Fibroblast of pulmonary artery (primary cell): ENCODE data around the gene NIPAL1.

Experiments
- DNase-seq: peaks from one replicate; pipeline ENCODE4 v3.0.0-alpha.2; 2010; ENCODE audit warnings: low read depth
- H3K4me3 ChIP-seq: replicated peaks from 2 replicates; pipeline ENCODE4 v1.5.1; 2011; ENCODE audit warnings: low read depth, mild to moderate bottlenecking, control low read depth, low read length, moderate library complexity
- TF ChIP-seq, protein P1 (sequence below): IDR thresholded peaks from 2 replicates; pipeline ENCODE4 v1.5.1; 2011; ENCODE audit warnings: mild to moderate bottlenecking, control low read depth, low read length, inconsistent platforms; ENCODE audit errors: missing control alignments

NIPAL1 gene

DNA sequence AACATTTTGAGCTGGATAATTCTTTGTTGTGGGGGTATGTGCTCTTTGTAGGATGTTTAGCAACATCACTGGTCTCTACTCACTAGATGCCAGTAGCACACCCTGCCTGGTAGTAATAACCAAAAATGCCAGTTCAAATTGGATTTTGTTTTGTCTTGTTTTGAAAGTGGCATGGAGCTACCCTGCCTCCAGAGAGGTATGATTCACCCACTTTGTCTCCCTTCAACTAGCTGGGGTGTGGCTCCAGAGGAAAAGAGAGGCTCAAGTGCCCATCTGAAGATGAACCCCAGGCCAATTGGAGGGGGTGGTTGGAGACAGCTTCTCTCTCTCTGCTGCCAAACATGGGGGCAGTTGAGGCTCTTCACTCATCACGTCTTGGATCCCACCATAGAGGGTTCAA, 34.5 kb downstream of the NIPAL1 start:
- H3K4me3 ChIP-seq = no peak overlapping the region
- TF ChIP-seq, protein P1, sequence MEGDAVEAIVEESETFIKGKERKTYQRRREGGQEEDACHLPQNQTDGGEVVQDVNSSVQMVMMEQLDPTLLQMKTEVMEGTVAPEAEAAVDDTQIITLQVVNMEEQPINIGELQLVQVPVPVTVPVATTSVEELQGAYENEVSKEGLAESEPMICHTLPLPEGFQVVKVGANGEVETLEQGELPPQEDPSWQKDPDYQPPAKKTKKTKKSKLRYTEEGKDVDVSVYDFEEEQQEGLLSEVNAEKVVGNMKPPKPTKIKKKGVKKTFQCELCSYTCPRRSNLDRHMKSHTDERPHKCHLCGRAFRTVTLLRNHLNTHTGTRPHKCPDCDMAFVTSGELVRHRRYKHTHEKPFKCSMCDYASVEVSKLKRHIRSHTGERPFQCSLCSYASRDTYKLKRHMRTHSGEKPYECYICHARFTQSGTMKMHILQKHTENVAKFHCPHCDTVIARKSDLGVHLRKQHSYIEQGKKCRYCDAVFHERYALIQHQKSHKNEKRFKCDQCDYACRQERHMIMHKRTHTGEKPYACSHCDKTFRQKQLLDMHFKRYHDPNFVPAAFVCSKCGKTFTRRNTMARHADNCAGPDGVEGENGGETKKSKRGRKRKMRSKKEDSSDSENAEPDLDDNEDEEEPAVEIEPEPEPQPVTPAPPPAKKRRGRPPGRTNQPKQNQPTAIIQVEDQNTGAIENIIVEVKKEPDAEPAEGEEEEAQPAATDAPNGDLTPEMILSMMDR = no peak
- DNase-seq = no peak

DNA sequence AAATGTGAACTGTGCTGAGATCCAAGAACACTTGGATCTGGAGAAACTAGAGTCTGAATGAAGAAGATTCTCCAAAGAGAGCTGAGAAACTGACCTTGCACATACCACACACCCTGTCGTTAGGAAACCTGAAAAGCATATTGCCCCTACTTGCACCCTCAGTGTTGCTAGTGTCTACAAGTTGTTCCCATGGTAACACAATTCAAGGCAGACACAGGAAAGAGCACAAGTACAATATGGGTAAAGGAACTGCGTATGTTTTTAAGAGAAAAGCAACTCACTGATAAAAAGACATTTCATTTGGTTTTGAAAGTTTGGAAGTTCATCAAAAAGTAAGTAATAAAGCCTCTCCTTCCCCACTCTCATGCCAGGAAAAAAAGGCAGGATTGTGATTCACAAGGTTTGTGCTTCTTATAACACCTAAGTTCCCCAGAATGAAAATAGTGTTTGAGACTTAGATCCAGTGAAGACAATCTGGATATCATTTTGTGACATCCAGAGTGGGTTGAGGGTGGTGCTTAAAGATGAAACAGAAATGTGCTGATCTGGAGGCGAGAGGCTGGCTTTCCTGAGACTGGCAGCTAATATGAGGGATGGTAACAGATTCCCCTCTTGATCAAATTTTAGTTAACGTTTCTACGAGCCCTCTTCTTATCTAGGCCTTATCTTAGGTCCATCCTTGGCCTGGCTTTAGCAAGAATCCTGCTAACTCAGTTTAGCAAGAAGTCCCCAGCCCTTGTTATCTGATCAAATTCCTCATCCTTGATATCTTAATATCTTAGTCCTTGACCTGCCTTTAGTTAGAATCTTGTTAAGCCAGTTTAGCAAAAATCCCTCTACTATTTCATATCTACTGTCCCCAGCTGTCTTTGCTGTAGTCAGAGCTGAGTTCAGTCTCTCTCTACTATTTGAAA, 42.3 kb downstream of the NIPAL1 start:
- DNase-seq = no peak
- no peak overlapping the region for H3K4me3 ChIP-seq
- TF ChIP-seq, protein P1 = no peak

DNA sequence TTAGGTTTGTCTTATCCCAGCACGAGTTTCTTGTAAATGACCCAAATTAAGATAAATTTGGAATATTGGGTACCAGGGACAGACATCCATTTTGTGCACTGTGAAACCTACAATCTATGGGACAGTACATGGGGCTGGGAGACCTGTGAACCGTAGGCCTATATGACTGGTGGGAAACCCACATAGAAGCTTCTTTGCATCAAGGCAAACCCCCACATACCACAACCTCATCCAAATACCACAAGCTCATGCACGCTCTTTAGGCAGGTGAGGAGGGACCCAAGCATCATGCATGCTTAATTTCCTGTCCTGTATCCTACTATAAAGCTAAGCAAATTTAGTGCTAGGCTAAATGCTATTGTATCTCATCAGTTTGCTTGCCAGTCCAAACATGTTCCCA, 47.8 kb downstream of the NIPAL1 start:
- TF ChIP-seq, protein P1 = no peak
- DNase-seq = no peak
- no peak overlapping the region for H3K4me3 ChIP-seq

DNA sequence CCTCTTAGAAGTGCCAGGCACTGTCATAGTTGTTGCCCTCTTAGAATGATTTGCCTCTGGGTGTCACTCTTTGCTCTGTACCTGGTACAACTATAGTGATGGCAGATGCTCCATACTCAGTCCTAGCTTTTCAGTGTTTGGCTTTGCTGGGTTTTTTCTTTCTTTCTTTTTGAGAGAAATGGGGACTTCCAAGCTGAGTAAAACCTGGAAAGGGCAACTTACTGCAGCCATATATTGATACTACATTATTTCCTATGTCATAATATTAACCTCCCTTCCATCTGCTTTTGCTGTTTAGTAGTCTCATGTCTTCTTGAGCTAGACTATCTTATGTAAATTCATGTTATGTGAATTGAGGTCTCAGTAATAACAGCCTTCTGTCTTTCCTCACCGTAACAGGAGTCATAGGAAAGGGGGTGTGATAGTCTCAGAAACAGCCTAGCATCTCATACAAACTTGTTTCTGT, 49.0 kb downstream of the NIPAL1 start:
- H3K4me3 ChIP-seq = no peak overlapping the region
- no peak for DNase-seq
- TF ChIP-seq, protein P1 = no peak

DNA sequence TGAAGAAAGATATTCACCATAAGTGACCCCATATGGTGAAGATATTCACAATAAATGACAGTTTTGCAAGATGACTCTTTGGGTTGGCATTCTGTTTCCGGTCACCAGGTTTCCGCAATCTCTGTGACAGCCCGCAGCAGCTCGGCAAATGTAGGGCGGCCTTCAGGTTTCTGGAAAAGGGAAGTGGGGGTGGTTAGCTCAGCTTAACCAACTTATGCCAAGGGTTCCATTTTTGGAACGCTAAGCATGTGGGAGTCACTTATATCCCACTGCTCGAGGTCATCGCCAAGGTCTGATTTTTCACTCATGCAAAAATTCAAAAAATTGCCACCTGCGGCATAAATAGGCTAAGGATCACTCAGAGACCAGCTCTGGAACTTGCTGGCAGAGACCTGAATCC, 51.0 kb downstream of the NIPAL1 start:
- no peak for DNase-seq
- H3K4me3 ChIP-seq = no peak overlapping the region
- TF ChIP-seq, protein P1 = no peak

DNA sequence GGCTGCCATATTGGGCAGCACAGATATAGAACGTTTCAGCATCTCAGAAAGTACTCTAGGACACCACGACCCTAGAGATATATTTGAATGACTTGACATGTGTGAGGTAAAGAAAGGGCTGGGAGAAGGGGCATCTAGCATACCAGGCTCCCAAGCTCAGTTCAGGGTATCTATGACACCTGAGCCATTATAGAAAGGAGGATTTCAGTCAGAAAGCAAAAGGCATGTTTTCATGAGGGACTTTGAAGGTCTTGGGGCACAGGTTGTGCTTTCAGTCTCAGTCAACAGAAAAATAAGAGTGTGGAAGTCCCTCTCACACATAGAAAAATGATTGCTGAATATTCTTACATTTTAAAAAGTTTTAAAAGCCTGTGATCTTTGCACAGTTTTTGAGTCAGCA, 51.6 kb downstream of the NIPAL1 start:
- no peak overlapping the region for H3K4me3 ChIP-seq
- TF ChIP-seq, protein P1 = no peak
- DNase-seq = no peak
